ENCODE data around the gene ARSG. TPM values are rescaled to one million over a fixed set of nuclear protein-coding genes. Genes with fewer than 3 reads are reported as not detected.

The ARSG gene
- total RNA-seq, 1 donor: 7.6 TPM

GRCh38 chr17:68357886-68358285 is 66.6 kb downstream of the ARSG start:
- no peak overlapping the region for H3K4me2 ChIP-seq (ENCODE audit: insufficient read depth, low read length)
- no peak overlapping the region for H3K4me3 ChIP-seq (ENCODE audit: insufficient read depth, low read length)
- H3K27me3 ChIP-seq (ENCODE audit: insufficient read depth, low read length): no peaks in the 10 kb centered on the region
- H3K79me2 ChIP-seq (ENCODE audit: insufficient read depth, low read length): no peaks in the 10 kb centered on the region
- H3K27ac ChIP-seq (ENCODE audit: low read depth, low read length): no peak overlapping the region
- peaks cover 16% of the 10 kb centered on the region for H3K4me1 ChIP-seq (ENCODE audit: insufficient read depth, low read length)
- H3K9me3 ChIP-seq (ENCODE audit: low read depth, low read length): no peaks in the 10 kb centered on the region
- H4K20me1 ChIP-seq (ENCODE audit: insufficient read depth, low read length): no peaks in the 10 kb centered on the region
- H2AFZ ChIP-seq (ENCODE audit: low read length): no peak overlapping the region
- no peak for DNase-seq (ENCODE audit: insufficient read length, low spot score, missing footprints)
- TF ChIP-seq, protein P1, sequence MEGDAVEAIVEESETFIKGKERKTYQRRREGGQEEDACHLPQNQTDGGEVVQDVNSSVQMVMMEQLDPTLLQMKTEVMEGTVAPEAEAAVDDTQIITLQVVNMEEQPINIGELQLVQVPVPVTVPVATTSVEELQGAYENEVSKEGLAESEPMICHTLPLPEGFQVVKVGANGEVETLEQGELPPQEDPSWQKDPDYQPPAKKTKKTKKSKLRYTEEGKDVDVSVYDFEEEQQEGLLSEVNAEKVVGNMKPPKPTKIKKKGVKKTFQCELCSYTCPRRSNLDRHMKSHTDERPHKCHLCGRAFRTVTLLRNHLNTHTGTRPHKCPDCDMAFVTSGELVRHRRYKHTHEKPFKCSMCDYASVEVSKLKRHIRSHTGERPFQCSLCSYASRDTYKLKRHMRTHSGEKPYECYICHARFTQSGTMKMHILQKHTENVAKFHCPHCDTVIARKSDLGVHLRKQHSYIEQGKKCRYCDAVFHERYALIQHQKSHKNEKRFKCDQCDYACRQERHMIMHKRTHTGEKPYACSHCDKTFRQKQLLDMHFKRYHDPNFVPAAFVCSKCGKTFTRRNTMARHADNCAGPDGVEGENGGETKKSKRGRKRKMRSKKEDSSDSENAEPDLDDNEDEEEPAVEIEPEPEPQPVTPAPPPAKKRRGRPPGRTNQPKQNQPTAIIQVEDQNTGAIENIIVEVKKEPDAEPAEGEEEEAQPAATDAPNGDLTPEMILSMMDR (IDR thresholded peaks at IDR 0.05; ENCODE audit: extremely low read depth, low read depth, low read length): no peak
- H3K36me3 ChIP-seq (ENCODE audit: insufficient read depth, low read length): no peaks in the 10 kb centered on the region

DNA sequence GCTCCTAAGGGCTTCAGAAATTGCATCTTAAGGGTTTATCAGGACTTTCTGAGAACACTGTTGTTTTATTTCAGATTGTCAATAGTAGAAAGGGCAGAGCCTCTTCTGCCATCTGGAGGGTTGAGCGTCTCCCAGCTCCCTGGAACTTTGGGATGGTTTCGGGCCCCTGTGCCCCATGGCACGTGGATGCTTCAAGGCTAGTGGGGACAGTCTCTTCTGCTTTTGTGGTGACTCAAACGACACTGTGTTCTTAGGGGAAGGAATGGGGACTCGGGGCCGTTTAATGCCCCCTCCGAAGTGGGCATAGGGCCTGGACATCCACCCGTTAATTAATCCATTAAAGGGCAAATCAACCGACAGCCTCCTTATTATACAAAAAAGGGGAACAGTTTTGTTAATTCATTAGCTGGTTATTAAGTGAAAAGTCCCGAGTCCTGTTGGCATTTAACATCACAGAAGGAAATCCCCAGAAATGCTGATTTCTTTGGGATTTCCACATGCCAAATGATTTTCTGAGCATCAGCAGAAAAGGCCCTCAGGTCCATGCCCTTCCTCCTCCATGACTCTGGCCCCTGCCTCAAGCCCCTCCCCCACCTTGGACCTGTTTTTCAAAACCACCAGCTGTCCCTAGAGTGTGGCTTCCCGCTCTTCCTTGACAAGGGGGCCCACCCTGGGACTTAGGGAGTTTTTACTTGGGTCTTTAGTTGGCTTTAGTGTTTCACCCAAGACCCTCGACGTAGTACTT is 68.7 kb downstream of the ARSG start:
- Histone ChIP-seq H3K36me3 (ENCODE audit: insufficient read depth, low read length) (no peaks in the 10 kb centered on the region), H4K20me1 (ENCODE audit: insufficient read depth, low read length) (no peaks in the 10 kb centered on the region), H3K4me2 (ENCODE audit: insufficient read depth, low read length) (no peak overlapping the region), H2AFZ (ENCODE audit: low read length) (no peak overlapping the region), H3K27me3 (ENCODE audit: insufficient read depth, low read length) (no peaks in the 10 kb centered on the region), H3K4me1 (ENCODE audit: insufficient read depth, low read length) (peaks cover 3% of the 10 kb centered on the region), H3K4me3 (ENCODE audit: insufficient read depth, low read length) (no peak overlapping the region), H3K9me3 (ENCODE audit: low read depth, low read length) (no peaks in the 10 kb centered on the region), H3K27ac (ENCODE audit: low read depth, low read length) (no peak overlapping the region), H3K79me2 (ENCODE audit: insufficient read depth, low read length) (no peaks in the 10 kb centered on the region)
- no peak for DNase-seq (ENCODE audit: insufficient read length, low spot score, missing footprints)
- TF ChIP-seq, protein P1 (IDR thresholded peaks at IDR 0.05; ENCODE audit: extremely low read depth, low read depth, low read length): no peak

GRCh38 chr17:68365469-68365868 is 74.2 kb downstream of the ARSG start:
- H3K36me3 ChIP-seq (ENCODE audit: insufficient read depth, low read length): no peaks in the 10 kb centered on the region
- TF ChIP-seq, protein P1 (IDR thresholded peaks at IDR 0.05; ENCODE audit: extremely low read depth, low read depth, low read length): no peak
- H3K27ac ChIP-seq (ENCODE audit: low read depth, low read length): no peak overlapping the region
- H3K4me2 ChIP-seq (ENCODE audit: insufficient read depth, low read length): no peak overlapping the region
- DNase-seq (ENCODE audit: insufficient read length, low spot score, missing footprints): no peak
- H3K4me1 ChIP-seq (ENCODE audit: insufficient read depth, low read length): no peaks in the 10 kb centered on the region
- H2AFZ ChIP-seq (ENCODE audit: low read length): no peak overlapping the region
- H3K9me3 ChIP-seq (ENCODE audit: low read depth, low read length): no peaks in the 10 kb centered on the region
- H3K79me2 ChIP-seq (ENCODE audit: insufficient read depth, low read length): no peaks in the 10 kb centered on the region
- no peaks in the 10 kb centered on the region for H3K27me3 ChIP-seq (ENCODE audit: insufficient read depth, low read length)
- H3K4me3 ChIP-seq (ENCODE audit: insufficient read depth, low read length): no peak overlapping the region
- no peaks in the 10 kb centered on the region for H4K20me1 ChIP-seq (ENCODE audit: insufficient read depth, low read length)

DNA sequence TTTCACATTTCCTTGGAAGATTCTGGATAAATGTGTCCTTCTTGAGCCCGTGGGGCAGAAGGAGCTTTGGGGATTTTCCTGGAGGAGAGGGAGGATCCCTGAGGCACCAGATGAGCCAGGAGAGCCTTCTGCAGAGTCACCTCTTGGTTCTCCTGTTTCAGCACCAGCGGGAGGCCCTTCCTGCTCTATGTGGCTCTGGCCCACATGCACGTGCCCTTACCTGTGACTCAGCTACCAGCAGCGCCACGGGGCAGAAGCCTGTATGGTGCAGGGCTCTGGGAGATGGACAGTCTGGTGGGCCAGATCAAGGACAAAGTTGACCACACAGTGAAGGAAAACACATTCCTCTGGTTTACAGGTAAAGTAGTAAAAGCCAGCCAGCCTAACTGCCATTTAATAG is 77.1 kb downstream of the ARSG start:
- H3K27me3 ChIP-seq (ENCODE audit: insufficient read depth, low read length): no peaks in the 10 kb centered on the region
- H3K79me2 ChIP-seq (ENCODE audit: insufficient read depth, low read length): no peaks in the 10 kb centered on the region
- no peak overlapping the region for H3K4me2 ChIP-seq (ENCODE audit: insufficient read depth, low read length)
- no peaks in the 10 kb centered on the region for H3K9me3 ChIP-seq (ENCODE audit: low read depth, low read length)
- no peaks in the 10 kb centered on the region for H4K20me1 ChIP-seq (ENCODE audit: insufficient read depth, low read length)
- TF ChIP-seq, protein P1 (IDR thresholded peaks at IDR 0.05; ENCODE audit: extremely low read depth, low read depth, low read length): no peak
- no peak overlapping the region for H3K4me3 ChIP-seq (ENCODE audit: insufficient read depth, low read length)
- no peaks in the 10 kb centered on the region for H3K36me3 ChIP-seq (ENCODE audit: insufficient read depth, low read length)
- no peak for DNase-seq (ENCODE audit: insufficient read length, low spot score, missing footprints)
- no peaks in the 10 kb centered on the region for H3K4me1 ChIP-seq (ENCODE audit: insufficient read depth, low read length)
- H2AFZ ChIP-seq (ENCODE audit: low read length): no peak overlapping the region
- no peak overlapping the region for H3K27ac ChIP-seq (ENCODE audit: low read depth, low read length)
